Transverse colon (tissue), 4 donors: ENCODE measurements around the gene ARRDC3.

Experiments
- CTCF ChIP-seq, 5 experiments: fragments of 200-600 bp in 3 of 5; fragments of 450-650 bp in 2 of 5; sonication (generic) in 3 of 5; IDR thresholded peaks; 1 replicate in 2 of 5; 2 replicates in 3 of 5; pipeline ENCODE4 v1.5.1; 2016 to 2017; ENCODE audit warnings: antibody characterized with exemption in 5 of 5, inconsistent platforms in 3 of 5, mild to moderate bottlenecking in 2 of 5, moderate library complexity in 1 of 5
- POLR2A ChIP-seq: fragments of 450-650 bp; IDR thresholded peaks from one replicate; pipeline ENCODE4 v1.6.1; 2016; ENCODE audit warnings: antibody characterized with exemption, mild to moderate bottlenecking, moderate library complexity
- POLR2AphosphoS5 ChIP-seq, 3 donors: sonication (generic); formaldehyde crosslinking; IDR thresholded peaks; one replicate each; pipeline ENCODE4 v1.6.1; 2016; ENCODE audit warnings: antibody characterized with exemption in 3 of 3

DNA sequence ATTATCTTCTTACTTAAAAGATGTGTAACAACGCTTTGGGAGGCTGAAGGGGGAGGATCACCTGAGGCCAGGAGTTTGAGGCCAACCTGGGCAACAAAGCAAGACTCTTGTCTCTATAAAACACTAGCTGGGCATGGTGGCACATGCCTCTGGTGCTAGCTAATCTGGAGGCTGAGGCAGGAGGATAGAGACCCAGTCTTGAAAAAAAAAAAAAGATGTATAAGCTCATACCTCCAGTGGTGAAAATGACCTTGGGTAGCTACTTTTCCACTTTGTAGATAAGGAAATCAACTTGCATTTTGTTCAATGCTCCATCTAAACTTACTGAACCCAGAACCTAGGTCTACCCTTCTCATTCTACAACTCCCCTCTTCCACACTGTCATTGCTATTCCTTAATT is 16.6 kb downstream of the ARRDC3 start:
- TF ChIP-seq CTCF (IDR thresholded peaks at IDR 0.05) (no peak), POLR2A (no peak), POLR2AphosphoS5 (IDR thresholded peaks at IDR 0.05) (no peak)
